Skin of body (tissue), 1 donor: ENCODE measurements around the gene VPS72. TPM values are rescaled to one million over a fixed set of nuclear protein-coding genes. Genes with fewer than 3 reads are reported as not detected.

Experiments used
- total RNA-seq: library from RNA; depleted of rRNA; stranded (reverse); fragments of >200 nt; gene quantifications from one replicate; pipeline ENCODE4 v1.2.3, GENCODE V29; 2014

The VPS72 gene
- total RNA-seq, 1 donor from 2014 or later: 28.1 TPM

Other genes starting within 250 kb of the VPS72 start
- gene CERS2, start 215.4 kb downstream of the VPS72 start, total RNA-seq: 43.7 TPM
- 4.7 TPM for gene ANXA9, start 207.9 kb downstream of the VPS72 start, total RNA-seq
- gene MINDY1, start 183.3 kb downstream of the VPS72 start, total RNA-seq: 19.4 TPM
- gene PRUNE1, start 181.7 kb downstream of the VPS72 start, total RNA-seq: 11.4 TPM
- 37.0 TPM for gene BNIPL, start 153.6 kb downstream of the VPS72 start, total RNA-seq
- gene C1orf56, start 142.4 kb downstream of the VPS72 start, total RNA-seq: 1.8 TPM
- 59.2 TPM for gene CDC42SE1, start 130.6 kb downstream of the VPS72 start, total RNA-seq
- 3.1 TPM for gene MLLT11, start 129.8 kb downstream of the VPS72 start, total RNA-seq
- gene GABPB2, start 119.4 kb downstream of the VPS72 start, total RNA-seq: 14.0 TPM
- 10.7 TPM for gene SEMA6C, start 43.6 kb downstream of the VPS72 start, total RNA-seq
- 2.2 TPM for gene TNFAIP8L2, start 33.5 kb downstream of the VPS72 start, total RNA-seq
- gene LYSMD1, start 24.3 kb downstream of the VPS72 start, total RNA-seq: 7.3 TPM
- 19.2 TPM for gene SCNM1, start 24.1 kb downstream of the VPS72 start, total RNA-seq
- 8.0 TPM for gene TMOD4, start 14.2 kb downstream of the VPS72 start, total RNA-seq
- gene PIP5K1A, start 8.4 kb upstream of the VPS72 start, total RNA-seq: 70.1 TPM
- 88.1 TPM for gene PSMD4, start 64.5 kb upstream of the VPS72 start, total RNA-seq
- gene ZNF687, start 92.1 kb upstream of the VPS72 start, total RNA-seq: 8.4 TPM
- gene PI4KB, start 137.2 kb upstream of the VPS72 start, total RNA-seq: 39.9 TPM
- gene RFX5, start 157.1 kb upstream of the VPS72 start, total RNA-seq: 22.8 TPM
- 46.2 TPM for gene SELENBP1, start 182.5 kb upstream of the VPS72 start, total RNA-seq
- 176 TPM for gene PSMB4, start 209.4 kb upstream of the VPS72 start, total RNA-seq